ENCODE measurements around the gene PLEKHJ1.

PLEKHJ1 gene

DNA sequence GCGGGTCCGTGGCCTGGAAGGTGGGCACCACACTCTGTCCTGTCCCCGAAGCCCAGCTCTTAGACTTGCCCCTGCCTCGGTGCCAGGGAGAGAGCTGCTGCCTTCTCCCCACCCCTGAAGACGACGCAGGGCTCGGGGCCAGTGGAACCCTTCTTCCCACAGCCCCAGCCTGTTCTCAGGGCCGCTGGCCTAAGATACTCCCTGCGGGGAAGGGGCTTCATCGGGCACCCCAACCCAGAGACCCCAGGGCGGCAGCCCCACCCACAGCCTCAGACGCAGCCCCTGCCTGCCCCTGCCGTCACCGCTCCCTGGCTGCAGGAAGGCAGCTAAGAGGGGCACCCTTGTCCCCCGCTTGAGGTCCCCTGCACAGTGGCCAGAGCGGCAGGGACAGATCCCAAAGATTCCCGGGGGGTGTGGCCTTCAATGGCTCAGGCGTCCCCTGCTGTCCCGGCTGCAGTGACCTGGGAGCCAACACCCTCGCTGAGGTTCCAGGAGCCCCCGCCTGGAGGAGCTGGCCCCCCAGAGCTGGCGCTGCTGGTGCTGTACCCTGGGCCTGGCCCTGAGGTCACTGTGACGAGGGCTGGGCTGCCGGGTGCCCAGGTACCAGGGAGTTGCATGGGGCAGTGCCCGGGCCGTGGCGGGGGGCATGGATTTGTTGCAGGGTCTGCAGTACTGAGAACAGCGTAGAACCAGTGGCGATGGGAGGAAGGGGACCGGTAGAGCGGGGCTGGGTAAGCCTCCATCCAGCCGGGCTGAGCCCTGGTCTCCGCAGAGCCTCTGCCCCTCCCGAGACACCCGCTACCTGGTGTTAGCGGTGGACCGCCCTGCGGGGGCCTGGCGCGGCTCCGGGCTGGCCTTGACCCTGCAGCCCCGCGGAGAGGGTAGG lies 14.0 kb upstream of the PLEKHJ1 start:
- in situ Hi-C loops (cut with MboI; ENCODE audit: low sequenced_read_pairs): no loop called here

DNA sequence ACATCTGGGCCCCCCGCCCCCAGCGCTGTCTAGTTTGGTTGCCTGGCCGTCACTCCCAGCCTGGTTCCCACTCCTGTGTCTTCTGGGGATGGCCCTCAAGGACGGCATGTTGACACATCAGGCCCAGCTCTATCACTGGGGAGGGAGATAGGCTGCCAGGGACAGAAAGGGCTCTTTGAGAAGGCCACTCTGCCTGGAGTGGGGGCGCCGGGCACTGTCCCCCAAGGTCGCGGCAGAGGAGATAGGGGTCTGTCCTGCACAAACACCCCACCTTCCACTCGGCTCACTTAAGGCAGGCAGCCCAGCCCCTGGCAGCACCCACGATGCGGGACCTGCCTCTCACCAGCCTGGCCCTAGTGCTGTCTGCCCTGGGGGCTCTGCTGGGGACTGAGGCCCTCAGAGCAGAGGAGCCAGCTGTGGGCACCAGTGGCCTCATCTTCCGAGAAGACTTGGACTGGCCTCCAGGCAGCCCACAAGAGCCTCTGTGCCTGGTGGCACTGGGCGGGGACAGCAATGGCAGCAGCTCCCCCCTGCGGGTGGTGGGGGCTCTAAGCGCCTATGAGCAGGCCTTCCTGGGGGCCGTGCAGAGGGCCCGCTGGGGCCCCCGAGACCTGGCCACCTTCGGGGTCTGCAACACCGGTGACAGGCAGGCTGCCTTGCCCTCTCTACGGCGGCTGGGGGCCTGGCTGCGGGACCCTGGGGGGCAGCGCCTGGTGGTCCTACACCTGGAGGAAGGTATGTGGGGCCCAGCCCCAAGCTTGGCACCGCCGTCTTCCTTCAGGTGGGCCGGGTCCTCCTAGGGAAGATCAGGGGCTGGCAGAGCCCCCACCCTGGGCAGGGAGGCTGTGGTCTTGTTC lies 13.1 kb upstream of the PLEKHJ1 start, which contains the start of gene AMH:
Gene AMH, plus strand, starts transcription at position 314 of the 857 bp plus-strand sequence. Its CDS starts 10 bp downstream, at position 324.
- in situ Hi-C loops (cut with MboI; ENCODE audit: low sequenced_read_pairs): no loop called here

DNA sequence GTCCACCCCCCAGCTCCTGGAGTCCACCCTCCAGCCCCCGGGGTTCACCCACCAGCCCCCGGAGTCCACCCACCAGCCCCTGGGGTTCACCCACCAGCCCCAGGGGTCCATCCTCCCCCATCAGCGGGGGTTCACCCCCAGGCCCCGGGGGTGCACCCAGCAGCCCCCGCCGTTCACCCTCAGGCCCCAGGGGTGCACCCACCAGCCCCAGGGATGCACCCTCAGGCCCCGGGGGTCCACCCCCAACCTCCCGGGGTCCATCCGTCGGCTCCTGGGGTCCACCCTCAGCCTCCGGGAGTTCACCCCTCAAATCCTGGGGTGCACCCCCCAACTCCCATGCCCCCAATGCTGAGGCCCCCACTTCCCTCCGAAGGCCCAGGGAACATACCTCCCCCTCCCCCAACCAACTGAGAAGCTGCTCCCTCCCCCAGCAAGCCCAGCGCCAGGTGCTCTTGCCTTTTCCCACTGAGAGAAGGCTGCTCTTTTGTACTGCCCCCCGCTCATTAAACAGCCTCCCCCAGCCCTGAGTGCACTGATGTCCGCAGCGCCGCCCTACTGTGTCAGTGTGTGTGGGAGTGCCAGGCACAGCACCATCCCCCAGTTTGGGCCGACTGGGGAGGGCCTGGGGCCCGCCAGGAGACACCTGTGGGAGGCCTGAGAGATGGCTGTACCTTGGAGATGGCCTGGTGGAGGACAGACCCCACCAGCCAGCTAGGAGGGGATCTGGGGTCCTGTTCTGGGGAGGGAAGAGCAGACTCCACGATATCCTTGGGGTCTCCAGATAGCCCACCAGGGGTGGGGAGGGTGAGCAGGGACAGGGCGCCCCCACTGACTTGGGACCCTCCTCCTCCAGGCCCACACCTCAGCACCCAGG lies 12.2 kb upstream of the PLEKHJ1 start:
- in situ Hi-C loops (cut with MboI; ENCODE audit: low sequenced_read_pairs): no loop called here

DNA sequence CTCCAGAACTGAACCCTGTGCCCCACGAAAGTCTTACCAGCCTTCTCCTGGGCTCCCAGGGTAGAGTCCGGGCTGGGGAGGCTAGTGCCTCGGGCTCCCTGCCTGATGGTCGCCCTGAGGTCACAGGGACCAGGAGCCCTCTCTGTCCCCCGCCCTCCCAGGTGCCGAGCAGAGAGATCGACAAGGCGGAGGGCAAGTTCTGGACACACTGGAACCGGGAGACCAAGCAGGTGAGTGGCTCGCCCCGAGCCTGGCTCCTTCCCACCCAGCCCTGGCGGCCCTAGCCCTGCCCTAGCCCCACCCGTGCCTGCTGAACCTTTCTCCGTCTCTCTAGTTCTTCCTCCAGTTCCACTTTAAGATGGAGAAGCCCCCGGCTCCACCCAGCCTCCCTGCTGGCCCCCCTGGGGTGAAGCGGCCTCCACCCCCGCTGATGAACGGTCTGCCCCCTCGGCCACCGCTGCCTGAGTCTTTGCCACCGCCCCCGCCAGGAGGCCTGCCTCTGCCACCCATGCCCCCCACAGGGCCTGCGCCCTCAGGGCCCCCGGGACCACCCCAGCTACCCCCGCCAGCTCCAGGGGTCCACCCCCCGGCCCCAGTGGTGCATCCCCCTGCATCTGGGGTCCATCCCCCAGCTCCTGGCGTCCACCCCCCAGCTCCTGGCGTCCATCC lies 11.4 kb upstream of the PLEKHJ1 start:
- in situ Hi-C loops (cut with MboI; ENCODE audit: low sequenced_read_pairs): no loop called here

DNA sequence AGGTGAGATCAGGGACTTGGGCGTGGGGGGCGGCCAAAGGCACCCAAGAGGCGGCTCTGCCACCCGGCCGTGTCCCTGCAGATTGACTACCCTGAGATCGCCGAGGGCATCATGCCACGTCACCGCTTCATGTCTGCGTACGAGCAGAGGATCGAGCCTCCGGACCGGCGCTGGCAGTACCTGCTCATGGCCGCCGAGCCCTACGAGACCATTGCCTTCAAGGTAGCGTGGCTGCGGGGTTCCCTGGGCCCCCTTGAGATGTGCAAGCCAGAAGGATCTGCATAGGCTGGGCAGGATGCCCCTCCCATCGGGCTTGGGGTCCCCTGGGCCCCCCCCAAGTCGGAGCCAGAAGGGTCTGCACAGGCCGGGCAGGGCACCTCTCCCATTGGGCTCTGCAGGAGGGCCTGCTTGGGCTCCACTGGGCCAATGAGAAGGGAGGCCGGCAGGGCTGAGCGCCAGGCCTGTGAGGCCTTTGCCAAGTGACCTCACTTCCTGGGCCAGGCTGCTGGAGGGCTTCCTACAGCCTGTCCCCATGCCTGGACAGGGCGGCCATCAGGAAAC lies 10.8 kb upstream of the PLEKHJ1 start:
- in situ Hi-C loops (cut with MboI; ENCODE audit: low sequenced_read_pairs): no loop called here

DNA sequence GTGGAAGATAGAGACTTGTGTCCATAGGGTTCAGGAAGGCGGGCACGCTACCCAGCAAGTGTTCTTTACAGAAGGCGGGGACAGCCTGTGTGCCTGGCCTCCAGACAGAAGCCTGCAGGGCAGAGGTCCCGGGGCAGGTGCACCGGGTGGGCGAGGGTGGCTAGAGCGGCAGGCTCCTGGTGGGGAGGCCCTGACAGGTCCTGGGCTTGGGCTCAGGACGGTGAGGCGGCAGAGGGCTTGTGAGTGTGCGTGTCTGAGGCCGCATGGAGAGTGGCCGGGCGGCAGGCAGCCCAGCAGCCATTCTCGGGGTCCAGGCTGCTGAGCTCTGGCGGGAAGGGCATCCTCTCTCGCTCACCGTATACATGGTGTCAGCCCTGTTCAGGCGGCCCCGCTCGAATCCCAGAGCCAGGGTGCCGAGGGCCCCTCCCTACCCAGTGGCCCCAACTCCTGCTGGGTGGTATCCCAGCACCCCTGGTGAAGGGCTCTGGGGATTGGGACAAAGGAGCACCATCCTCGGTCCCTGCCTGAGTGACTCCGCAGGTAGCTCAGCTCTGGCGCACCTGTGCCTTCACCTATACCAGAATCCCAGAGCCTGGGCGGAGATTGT lies 10.0 kb upstream of the PLEKHJ1 start:
- in situ Hi-C loops (cut with MboI; ENCODE audit: low sequenced_read_pairs): no loop called here

DNA sequence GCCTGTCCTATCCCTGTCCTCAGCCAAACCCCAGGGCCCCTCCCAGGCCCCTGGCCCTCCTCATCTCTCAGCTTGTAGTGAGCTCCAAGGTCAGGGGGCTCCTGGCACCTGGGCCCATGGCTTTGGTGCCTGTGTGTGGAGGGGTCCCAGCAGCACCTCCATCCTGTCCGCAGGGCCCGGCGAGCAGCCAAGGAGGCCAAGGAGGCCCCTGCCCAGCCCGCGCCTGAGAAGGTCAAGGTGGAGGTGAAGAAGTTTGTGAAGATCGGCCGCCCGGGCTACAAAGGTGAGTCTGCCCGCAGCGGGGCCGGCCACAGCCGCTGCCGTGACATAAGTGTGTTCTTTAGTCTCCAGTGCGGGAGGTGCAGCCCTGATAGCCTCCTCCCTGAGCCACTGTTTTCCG lies 9.1 kb upstream of the PLEKHJ1 start:
- in situ Hi-C loops (cut with MboI; ENCODE audit: low sequenced_read_pairs): no loop called here

DNA sequence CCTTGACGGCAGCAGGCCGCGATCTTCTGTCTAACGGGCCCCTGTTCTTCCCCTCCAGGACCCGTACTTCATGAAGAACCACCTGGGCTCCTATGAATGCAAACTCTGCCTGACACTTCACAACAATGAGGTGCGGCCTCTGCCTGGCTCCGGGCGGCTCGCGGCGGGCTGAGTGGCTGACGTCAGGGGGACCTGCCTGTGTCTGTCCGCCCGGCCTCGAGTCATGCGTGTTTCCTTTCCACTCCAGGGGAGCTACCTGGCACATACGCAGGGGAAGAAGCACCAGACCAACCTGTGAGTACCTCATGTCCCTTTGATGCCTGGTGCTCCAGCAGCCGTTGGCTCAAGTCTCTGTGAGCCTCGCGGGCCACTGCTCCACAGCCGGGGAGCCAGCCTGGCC lies 8.4 kb upstream of the PLEKHJ1 start:
- in situ Hi-C loops (cut with MboI; ENCODE audit: low sequenced_read_pairs): no loop called here

DNA sequence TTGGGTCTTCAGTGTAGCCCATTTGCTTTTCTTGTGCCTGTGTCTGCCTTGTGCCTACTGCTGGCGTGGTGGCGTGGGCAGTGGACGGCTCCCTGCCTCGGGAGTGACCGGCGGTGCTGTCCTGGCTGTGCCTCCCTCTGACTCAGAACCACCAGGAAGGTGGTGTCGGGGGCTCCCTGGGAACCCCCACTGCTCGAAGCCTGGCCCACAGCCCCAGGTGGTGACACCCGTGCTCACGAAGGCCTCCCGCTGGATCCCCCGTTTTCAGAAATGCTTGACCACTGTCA lies 7.9 kb upstream of the PLEKHJ1 start:
- in situ Hi-C loops (cut with MboI; ENCODE audit: low sequenced_read_pairs): no loop called here

DNA sequence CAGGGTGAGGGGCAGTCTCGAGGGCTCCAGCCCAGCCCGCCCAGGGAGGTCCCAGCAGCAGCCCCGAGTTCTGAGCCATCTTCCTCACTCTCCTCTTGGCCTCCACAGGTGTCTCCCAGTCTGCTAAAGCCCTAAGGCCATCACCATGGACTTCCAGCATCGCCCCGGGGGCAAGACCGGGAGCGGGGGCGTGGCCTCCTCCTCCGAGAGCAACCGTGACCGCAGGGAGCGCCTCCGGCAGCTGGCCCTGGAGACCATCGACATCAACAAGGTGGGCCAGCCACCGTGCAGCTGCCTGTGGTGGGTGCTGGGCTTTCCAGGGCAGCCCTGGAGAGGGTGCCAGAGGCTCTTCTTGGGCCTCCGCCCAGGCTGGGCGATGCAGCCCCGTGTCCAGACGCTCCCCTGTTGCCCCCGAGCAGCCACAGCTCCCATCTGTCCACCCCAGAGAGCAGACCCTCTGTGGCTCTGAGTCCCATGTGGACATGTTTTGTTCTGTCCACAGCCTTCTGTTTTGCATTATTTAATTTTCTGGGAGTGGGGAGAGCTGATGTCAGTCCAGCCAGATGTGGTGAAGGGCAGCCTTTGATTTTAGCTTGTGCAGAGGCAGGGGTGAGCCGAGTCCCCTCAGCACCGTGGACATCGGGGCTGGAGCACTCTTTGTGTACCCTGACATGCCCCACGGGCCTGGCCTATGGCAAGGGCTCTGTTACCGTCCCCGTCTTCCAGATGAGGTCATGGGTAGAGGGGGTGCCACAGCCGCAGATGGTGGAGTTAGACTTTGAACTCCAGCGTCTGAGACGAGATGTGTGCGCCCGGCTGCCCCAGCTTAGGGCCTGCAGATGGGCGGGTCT lies 7.4 kb upstream of the PLEKHJ1 start:
- in situ Hi-C loops (cut with MboI; ENCODE audit: low sequenced_read_pairs): no loop called here

DNA sequence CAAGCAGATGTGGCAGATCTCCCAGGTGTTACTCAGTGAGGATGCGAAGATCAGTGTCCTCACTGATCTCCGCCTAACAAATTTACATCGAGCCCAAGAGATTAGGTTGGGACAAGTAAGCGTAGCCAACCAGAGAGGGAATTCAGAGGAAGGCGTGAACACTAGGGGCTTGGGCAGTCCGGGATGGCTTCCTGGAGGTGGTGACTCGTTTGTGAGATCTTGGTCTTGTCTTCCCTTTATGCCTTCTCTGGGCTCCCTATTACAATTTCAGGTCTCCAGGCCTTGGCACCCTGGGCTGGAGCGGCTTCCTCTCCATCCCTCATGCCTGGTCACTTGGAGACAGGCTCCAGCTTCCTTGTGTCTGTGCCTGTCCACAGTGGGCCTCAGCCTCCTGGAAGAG lies 6.7 kb upstream of the PLEKHJ1 start:
- in situ Hi-C loops (cut with MboI; ENCODE audit: low sequenced_read_pairs): no loop called here

DNA sequence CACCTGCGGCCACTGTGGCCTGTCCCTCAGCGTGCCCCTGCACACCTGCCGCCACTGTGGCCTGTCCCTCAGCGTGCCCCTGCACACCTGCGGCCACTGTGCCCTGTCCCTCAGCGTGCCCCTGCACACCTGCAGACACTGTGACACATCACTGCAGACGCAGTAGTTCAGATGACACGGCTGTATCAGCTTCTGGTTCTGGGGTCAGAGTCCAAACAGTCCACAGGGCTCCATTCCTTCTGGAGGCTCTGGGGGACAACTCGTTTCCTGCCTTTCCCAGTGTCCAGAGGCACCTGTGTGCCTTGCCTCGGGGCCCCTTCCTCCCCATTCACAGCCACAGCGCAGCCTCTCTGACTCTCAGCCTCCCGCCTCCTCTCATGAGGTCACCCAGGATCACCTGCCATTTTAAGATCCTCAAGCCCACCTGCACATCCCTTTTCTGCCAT lies 6.0 kb upstream of the PLEKHJ1 start:
- in situ Hi-C loops (cut with MboI; ENCODE audit: low sequenced_read_pairs): no loop called here

DNA sequence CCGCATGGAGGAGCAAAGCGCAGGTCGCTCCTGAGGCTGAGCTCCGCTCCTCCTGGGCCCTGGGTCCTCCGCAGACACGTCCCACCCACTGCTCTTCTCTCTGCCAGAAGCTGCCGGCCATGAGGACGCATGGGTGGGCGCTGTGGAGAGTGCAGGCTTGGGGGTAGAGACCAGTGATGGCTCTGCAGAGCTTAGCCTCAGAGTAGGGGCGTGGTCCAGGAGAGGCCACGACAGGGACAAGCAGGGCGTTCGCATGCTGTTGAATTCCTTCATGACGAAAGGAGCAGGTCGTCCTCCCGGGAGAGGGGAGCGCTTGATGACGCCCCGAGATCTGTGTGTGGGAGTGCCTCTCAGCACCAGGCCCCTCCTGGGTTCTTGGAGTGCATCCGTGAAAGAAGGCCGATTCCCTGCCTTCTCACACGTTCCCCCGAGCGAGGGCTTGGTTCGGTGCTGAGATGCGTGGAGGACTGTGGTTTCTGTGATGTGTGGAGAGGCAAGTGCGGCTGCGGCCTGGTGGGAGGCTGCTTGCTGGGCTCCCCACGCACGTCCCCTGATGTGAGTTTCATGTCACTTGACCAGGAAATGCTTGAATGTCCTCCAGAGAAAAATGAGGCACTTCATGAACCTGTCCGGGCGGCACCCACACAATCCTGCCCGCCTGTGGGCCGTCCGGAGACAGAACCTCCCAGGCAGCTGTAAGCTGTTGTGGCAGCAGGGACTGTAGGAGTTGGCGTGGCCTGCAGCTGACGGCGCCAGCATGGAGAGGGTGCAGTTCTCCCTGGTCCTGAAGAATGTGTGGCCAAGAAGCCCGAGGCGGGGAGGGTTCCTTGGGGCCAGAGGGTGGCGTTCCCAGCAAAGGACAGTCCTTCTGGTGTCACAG lies 5.0 kb upstream of the PLEKHJ1 start:
- in situ Hi-C loops (cut with MboI; ENCODE audit: low sequenced_read_pairs): no loop called here

DNA sequence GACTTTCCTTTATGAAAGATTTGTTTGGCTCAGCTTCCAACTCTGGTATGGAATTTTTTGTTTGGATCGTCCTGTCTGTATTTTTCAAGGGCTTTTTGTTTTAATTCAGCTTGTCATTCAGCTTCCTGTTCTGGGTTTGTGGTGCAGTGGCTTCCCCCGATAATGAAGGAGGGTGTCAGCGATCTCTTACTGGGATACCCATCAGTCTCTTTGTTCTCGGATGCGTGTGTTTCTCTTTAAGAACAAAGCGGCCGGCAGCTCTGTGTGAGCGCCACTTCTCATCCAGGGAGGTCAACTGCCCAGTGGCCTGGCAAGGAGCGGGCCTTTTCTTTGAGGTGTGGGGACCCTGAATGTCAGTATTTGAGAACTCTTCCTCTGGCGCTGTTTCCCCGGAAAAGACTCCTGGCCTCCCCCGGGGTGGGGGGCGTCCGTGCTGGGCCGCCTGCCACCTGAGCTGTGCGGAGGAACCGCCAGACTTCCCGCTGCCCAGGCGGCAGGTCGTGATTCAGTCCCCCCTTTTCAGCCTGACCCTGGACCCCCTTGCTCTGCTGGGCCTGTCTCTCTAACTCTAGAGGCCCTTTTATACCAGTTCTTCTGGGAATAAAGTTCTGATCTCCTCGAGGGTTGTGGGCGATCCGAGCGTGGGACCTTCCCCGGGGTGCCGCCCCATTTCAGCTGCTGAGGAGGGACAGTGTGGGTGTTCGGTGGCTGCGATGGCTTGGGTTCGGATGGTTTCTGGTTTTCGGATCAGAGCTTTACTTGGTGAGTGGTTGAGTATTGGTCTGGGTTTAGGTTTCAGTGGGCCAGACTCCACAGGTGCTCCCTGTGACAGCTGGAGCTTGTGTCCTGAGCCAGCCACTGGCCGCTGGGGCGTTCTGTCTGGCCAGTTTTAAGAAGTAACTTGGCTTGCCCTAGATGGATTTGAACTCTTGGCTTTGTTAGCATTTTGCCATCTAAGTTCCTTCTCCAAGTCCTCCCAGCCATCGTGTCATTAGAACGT lies 3.9 kb upstream of the PLEKHJ1 start:
- in situ Hi-C loops (cut with MboI; ENCODE audit: low sequenced_read_pairs): no loop called here

DNA sequence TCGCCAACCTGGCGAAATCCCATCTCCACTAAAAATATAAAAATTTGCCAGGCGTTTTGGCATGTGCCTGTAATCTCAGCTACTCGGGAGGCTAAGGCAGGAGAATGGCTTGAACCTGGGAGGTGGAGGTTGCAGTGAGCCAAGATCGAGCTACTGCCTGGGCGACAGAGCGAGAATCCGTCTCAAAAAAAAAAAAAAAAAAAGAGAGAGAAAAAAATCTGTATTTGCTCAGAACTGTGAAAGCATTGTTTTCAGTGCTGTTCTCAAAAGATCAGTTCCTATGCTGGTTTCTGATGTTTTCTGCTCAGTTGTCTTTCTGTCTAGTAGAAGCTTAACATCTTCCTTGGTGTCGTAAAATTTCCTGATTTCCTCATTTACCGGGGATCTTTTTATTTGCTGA lies 3.0 kb upstream of the PLEKHJ1 start:
- in situ Hi-C loops (cut with MboI; ENCODE audit: low sequenced_read_pairs): no loop called here

DNA sequence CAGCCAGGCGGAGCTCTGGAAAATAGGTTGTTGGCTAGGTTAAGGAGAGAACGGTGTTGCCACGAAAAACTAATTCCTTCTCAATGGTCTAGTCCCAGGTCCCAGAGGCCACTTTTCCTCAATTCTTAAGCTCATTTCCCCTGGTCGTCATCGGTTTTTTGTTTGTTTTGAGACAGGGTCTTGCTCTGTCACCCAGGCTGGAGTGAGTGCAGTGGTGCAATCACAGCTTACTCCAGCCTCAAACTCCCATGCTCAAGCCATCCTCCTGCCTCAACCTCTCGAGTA lies 1.7 kb upstream of the PLEKHJ1 start:
- in situ Hi-C loops (cut with MboI; ENCODE audit: low sequenced_read_pairs): no loop called here
